ENCODE results near the gene HOXC4.

HOXC4 gene

DNA sequence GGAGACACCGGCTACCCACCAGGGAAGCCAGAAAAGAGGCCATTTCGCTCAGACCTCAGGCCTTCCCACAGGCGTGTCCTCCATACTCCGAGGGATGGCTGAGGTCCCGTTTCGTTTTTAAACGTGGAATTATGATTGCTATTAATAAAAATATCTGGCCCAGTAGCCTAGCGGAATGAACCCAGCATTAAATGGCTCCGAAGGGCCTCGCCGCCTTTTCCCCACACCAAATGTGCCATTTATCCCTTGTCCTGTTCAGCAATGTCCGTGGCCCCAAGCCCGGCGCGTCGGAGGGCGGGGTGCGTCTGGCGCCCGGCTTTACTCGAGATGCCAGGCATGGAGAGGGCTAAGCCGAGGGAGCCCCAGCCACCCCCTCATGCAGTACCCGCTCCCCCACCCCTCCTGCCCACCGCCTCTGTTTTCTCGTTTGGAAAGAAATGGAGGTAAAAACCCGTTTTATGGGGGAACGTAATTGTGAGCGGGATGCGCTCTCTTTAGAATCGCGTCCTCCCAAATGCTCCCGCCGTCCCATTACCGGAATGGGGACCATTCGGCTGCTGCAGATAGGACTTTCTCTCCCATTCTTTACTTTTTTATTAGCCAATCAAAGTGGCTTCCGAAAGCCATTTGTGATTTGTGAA is 39.1 kb upstream of the HOXC4 start:
- H3K4me3 ChIP-seq (ENCODE audit: low read length): no peak overlapping the region
- DNase-seq (ENCODE audit: low read depth, low spot score): no peak

DNA sequence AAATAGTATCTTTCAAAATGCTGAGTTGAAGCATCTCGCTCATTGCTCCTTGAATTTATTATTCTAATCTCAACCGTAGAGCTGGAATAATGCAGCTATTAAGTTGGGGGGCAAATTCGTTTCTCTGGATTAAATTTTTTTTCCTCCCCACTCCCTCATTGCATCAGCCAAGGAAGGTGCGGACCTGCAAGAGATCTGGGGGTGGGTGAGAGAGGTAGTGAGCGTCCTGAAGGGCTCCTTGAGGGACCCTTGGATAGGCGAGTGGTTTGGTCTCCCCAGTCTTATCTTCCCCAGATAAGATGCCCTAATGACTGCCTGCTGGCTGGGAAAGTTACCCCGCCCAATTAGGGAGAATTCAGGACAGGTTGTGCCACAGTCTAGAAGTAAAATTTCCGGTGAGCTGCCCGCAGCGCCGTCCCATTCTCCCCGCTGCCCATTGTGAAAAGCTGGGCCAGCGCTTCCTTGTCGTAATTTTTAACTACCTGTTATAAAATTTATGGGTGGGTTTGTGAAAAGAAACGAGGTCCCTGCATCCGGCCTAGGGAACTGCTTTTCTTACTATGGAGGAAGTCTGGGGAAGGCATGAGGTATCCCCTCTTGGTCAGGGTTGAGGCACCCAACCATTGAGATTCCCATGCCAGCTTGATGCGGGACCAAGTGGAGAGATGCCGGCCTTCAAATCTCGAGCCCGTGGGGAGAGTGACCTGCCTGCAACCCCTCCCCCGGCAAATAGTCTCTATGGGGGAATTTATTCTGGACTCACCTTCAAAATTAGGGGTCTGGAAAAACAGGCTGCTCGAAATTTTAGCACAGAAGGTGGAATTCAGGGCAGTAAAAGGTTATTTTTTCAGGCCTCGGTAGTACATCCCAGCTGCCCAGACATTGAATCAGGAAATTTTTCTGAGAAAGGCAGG is 38.4 kb upstream of the HOXC4 start:
- no peak for DNase-seq (ENCODE audit: low read depth, low spot score)
- H3K4me3 ChIP-seq (ENCODE audit: low read length): no peak overlapping the region

DNA sequence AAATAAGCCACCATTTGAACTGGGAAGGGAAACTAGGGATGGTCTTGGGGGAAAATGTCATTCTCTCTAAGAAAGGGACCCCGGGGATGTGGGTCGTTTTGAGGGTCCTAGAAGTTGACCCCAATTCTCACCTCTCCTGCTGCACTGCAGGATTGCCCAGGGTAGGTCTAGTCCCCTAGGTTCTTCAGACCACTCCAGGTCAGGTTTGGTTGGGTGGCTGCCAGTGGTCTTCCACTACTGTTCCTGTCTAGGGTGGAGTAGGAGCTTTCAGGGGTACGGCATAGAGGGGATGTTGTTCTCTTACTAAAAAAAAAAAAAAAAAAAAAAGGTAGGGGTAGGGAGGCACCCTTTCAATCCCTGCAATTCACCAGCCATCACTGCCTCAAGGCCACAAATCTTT is 37.6 kb upstream of the HOXC4 start:
- DNase-seq (ENCODE audit: low read depth, low spot score): no peak
- H3K4me3 ChIP-seq (ENCODE audit: low read length): no peak overlapping the region

DNA sequence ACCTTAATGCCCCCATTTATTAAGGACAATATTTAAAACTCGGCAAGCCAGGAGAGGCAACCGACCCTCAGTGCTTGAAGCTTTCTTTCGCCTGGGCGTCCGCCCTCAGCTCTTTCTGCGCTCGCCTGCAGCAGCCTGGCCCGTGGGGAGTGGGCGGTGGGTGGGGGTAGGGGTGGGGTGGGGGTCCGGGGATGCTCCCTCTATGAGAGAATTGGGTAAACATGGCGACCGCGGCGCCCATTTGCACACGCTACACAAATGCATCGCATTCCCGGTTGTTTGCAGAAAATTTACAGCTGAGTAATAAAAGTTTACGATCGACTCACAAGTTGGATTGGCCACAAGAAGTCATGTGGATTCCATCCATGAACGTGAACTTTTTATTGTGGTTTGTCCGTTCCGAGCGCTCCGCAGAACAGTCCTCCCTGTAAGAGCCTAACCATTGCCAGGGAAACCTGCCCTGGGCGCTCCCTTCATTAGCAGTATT is 37.1 kb upstream of the HOXC4 start:
- DNase-seq (ENCODE audit: low read depth, low spot score): no peak
- peak overlapping the region; percentile 86 for H3K4me3 ChIP-seq (ENCODE audit: low read length)

DNA sequence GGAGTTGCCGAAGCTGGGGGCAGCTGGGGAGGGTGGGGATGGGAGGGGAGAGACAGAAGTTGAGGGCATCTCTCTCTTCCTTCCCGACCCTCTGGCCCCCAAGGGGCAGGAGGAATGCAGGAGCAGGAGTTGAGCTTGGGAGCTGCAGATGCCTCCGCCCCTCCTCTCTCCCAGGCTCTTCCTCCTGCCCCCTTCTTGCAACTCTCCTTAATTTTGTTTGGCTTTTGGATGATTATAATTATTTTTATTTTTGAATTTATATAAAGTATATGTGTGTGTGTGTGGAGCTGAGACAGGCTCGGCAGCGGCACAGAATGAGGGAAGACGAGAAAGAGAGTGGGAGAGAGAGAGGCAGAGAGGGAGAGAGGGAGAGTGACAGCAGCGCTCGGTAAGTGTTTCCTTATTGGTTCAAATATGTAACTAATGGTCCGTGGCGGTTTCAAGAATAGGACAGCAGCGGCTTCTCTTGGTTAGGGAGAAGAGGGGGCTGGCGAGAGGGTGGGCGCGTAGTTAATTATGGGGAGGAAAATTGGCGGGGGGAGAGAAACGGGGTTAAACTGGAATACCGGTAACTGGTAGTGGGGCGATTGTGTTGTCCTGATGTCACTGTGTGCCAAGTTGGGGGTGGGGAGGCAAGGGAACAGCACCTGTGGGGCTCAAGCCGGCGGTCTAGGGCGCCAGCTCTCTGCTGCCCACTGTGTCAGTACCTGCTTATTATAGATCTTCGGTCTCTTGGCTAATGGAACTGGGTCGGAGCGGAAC is 36.4 kb upstream of the HOXC4 start:
- no peak for DNase-seq (ENCODE audit: low read depth, low spot score)
- peak overlapping the region; percentile 86 for H3K4me3 ChIP-seq (ENCODE audit: low read length)

DNA sequence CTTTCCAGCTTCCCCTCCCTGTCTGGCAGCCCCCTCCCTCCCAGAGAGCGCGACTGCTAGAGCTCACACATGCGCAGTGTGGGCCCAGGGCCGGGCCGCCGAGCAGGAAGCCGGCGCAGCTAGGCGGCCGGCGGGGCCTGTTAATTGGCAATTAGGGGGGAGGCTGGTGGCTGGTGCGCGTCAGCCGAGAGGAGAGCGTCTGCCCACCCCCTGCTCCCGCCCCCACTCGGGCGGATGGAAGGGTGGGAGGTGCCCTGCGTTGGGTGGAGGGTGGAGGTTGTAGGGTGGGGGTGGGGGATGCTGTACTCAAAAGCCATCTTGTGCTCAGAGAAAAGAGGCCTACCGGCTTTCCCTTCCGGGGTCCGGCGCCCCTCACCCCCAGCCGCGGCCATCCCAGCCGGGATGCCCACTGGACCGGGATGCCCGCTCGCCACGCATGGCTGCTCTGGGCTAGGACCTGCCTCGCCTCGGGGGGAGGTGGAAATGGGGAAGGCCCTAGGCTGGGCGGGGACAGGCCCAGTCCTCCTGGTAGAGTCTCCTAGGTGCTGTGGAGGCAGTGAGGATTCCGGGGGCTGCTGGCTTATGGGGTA is 35.7 kb upstream of the HOXC4 start:
- DNase-seq (ENCODE audit: low read depth, low spot score): peak; percentile 95
- H3K4me3 ChIP-seq (ENCODE audit: low read length): peak overlapping the region; percentile 86

DNA sequence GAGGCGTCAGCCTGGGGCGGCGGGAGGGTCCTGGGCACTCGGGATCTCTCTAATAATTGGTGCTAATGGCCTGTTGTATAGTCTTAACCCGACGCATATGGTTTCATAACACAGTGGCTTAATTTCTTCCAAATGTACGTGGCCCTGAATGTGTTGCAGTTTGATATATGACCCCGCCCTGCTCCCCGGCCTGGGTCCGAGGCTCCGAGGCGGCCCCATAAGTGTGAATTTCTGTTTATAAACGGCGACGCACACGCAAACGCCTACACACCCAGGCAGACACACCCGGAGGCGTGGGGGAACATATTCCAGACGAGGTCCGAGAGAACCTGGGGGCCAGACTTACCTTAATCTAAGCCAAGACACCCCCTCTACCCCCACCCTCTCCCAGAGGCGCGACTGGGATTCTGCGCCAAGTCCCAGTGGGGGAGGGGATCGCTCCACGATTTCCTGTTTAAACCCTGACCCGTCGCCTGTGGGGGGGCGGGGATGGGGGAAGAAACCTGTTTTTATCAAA is 35.1 kb upstream of the HOXC4 start:
- no peak for DNase-seq (ENCODE audit: low read depth, low spot score)
- peak overlapping the region; percentile 86 for H3K4me3 ChIP-seq (ENCODE audit: low read length)

DNA sequence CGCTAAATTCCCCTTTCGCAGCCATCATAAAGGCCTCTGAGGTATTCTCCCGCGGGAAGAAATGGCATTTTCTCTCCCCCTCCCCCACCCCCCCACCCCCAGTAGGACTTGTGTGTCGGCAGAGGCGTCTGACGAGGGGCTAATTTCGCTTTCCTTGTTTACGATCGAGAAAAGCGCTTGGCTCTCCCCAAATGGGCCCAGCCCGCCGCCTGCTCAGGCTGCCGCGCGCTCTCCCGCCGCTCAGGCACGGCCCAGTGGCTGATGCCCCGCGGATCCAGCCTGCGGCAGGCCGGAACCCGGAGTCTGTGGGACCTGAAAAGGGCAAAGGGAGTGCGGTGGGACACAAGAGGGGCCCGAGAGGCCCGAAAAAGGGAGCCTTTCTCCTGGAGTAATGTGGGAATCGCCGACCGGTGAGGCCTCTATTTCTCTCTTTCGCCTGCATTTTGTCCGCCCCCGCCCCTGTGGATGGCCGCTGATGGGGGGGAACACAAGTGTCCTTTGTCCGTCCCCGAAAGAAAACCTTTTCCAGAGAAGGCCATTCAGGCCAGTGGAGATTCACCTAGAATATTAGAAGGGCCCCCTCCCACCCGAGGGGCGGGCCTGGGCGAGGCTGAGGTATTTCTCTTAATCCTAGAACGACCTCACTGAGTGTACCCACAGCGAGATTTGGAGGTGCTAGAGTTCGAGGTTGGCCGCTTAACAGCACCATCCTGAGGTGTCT is 34.4 kb upstream of the HOXC4 start:
- DNase-seq (ENCODE audit: low read depth, low spot score): no peak
- no peak overlapping the region for H3K4me3 ChIP-seq (ENCODE audit: low read length)

DNA sequence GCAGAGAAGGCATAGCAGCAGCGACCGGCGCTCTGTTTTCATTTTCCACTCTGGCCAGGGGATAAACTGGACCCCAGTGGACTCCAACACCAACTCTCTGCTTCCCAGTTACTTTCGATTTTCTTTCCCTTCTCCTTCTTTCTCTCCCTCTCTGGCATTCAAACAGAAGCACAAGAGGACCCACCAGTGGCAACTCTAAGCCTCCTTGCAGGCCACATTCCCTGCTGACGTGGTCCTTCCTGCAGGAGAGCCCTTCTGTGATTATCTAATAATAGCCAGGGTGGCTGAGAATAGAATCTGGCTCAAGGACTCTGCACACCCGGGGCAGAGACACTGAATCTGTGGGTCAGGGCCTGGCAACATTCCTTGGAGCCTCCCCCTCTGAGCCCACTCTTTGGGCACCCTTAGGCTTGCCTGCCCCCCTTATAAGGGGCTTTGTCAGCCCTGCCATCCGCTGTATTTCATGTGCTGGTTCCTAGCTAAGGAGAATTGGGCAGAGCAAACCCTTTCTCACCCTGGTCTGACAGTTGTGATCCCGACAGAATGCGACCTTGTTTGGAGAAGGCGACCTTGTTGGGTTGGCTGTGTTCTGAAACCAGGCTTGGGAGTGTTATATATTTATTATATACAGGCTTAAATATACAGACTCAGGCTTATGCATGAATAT is 33.6 kb upstream of the HOXC4 start:
- no peak for DNase-seq (ENCODE audit: low read depth, low spot score)
- H3K4me3 ChIP-seq (ENCODE audit: low read length): no peak overlapping the region

DNA sequence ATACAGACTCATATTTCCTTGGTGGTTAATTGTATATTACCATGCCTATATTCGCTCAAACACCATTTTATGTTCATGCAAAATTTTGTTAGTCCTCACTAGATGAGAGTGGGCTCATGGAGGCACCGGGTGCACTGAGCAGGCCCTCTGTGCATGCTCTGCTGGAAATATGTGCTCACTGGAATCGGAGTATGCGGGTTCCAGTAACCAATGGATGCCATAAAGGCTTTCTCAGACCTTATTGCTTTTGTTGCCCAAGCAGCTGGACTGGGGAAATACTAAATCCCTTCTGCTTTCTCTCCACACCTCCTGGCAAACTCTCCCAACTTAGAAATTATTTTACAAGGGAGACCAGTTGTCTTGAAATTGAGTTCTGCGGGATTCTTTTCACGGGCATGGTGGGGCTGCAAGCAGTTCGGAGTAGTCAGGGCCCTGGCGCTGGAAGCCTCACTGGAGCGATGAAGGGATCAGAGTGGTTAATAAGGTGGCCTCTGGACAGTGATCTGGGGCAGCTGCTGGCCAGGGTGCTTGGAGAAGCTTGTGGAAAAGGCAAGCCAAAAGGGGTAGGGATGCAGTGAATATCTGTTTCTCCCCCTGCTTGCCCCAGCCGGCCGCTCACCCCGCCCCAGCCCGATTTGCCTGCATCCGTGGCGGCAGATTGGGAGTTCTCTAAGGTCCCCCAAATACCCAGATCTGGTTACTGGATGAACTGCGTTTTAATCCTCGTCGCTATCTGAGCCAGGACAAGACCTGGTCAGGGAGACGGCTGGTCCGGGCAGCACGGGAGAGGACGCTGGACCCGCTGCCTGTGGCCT is 32.8 kb upstream of the HOXC4 start:
- no peak for DNase-seq (ENCODE audit: low read depth, low spot score)
- no peak overlapping the region for H3K4me3 ChIP-seq (ENCODE audit: low read length)

DNA sequence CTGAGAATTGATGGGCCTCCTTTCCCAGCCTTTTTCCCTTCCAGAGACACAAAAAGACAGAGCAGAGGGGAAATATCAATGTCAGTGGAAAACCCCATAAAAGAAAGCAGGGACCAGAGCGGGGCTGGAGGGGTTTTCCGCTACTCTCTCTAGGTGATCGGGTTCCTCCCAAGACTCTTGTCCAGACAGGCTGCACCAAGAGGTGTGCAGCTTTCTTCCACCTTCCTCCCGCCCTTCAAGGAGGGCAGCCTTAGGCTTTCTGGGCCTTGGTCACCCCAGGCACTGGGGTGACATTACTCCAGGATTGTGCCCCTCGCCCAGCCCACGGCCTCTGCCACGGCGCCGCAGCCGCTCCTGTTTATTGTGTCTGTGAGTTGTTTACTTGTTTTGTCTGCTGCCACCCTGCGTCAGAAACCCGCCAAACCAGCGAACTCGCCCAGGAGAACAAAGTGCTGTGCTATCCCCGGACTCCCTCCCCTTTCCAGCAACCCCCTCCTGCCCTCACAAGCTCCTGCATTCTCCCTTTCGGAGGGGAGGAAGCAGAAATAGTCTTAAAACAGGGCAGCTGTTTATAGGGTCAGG is 32.1 kb upstream of the HOXC4 start:
- no peak overlapping the region for H3K4me3 ChIP-seq (ENCODE audit: low read length)
- no peak for DNase-seq (ENCODE audit: low read depth, low spot score)

DNA sequence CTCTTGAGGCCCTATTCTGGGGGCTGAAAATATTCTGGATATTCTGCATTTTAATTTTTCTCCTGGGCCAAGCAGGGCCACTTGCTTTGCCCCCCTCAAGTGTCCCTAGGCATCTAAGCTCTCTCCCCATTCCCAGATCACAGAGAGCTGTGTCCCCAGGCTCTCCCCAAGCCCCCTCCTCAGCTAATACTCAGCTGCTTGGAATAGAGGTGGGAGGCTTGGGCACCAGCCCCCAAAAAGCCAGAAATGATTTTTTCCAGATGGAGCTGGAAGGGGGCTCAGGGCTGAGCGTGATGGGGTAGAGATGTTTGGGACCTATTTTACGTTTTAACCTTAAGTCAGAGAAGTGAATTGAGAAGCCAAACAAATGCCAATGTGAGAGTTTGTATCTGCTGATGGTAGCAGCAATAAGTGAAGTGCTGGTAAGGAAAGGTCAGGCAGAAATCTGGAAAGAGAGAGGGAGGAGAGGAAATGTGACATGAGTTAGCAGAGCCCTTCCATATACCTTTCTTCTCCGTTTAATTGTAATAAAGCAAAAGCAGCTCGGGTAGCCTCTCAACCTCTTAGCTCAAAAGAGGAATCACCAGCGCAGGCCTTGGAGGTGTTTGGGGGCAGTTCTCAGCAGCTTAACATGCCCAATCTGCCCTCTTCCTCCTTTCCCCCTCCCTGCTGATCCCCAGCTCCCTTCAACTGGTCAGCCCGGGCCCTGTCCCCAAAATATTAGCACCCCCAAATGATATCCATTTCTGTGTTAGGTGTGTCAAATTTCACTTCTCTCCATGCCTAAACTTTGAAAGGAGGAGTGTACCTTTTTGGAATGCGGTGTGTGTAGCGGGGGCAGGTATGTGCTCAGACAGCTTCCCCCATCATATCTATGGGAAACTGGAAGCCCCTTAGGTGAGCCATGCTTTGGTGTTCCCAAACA is 30.4 kb upstream of the HOXC4 start:
- no peak for DNase-seq (ENCODE audit: low read depth, low spot score)
- no peak overlapping the region for H3K4me3 ChIP-seq (ENCODE audit: low read length)

DNA sequence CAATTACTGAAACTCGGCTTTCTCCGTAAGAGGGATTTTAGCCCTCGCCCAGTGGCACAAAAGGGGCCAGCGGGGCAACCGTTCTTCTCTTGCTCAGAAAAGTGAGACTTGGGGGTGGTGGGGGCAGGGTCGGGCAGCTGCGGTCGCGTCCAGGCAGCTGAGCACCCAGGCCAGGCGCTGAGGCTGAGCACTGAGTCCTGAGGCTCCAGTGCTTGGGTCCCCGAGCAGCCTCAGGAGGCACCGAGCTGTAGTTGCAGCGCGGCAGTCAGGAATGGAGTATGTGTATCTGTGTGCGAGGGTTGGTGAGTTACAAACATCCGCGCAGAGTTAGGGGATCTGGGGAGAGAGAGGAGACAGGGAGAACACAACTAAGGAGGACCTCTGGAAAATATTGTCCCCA is 29.5 kb upstream of the HOXC4 start:
- no peak for DNase-seq (ENCODE audit: low read depth, low spot score)
- no peak overlapping the region for H3K4me3 ChIP-seq (ENCODE audit: low read length)

DNA sequence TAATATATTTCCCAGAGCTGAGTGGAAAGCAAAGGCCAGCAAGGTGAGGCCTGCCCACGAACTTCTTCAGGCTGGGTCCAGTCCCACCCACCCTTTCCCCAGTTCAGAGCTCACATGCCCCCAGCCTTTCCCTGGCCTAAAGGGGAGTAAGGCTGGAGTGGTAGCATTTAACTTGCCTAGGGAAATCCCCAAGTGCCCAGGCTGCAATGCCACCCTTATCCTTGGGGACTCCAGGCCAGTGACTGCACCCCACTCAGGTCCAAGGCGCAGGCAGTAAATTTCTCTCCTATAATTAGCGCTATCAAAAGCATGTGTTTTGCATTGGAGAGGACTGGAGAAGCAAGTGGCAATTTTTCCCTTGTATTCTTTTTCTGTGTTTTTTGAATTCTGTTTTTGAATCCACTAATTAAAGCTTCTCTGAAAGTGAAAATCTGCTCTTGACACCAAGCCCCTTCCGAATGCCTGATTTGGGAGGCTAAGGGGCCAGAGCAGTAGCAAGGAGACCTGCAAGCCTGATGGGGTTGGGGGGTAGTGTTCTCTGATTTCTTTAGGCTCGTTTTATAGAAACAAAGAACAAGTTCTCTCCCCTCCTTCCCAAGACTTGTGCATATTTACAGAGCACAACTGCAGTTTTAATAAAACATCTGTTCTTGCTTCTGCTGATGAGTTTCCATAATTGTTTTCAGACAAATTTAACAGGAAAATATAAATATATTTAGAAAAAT is 28.9 kb upstream of the HOXC4 start:
- H3K4me3 ChIP-seq (ENCODE audit: low read length): no peak overlapping the region

More for the DNA sequence above, 28.9 kb upstream of the HOXC4 start:
- no peak for DNase-seq (ENCODE audit: low read depth, low spot score)
